GM21381 (cell line): ENCODE data around the gene MRPL45.

Experiments used
- ATAC-seq: cut with Tn5 transposase; IDR thresholded peaks from one replicate; pipeline ENCODE4 v1.9.1; 2021; ENCODE audit warnings: mild to moderate bottlenecking, moderate library complexity; ENCODE audit not compliant: unreplicated experiment

The MRPL45 gene

GRCh38 chr17:38324772-38325171 lies 27.8 kb downstream of the MRPL45 start:
- ATAC-seq: no peak

GRCh38 chr17:38325221-38325851 lies 28.4 kb downstream of the MRPL45 start:
- no peak for ATAC-seq

DNA sequence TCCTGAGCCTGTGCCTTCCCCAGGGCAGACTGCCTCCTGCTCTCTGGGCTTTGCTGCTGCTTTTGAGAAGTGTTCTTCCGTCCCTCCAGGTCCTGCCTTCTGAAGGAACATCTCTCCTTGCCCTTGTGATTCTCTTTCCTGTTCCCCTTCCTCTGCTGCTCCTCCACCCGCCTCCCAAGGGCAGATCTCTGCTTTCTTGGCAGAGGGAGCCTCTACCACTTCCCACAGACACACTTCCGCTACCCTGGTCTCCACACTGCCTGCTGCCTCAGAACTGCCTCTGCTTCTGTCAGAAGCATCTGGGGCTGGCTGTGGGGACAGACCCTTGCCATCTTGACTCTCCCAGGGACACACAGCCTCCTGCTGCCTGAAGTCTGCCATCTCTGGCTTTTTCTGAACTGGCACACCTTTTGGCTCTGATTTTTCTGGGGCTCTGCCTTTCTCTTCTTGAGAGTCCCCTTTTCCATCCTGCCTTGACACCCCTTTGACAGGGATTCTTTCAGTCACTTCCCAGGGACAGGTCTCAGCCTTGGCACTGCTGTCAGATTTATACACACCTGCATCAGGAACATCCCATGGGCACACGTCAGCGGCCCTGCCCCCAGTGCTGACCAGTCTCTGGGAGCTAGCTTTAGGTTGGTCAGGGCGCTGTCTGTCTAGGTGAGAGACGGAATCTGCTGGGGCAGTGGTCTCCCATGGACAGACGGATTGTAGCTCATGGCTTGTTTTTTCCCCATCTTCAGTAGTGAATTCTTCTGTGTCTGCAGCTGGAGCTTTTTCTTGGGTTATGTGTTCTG lies 30.2 kb downstream of the MRPL45 start:
- ATAC-seq: no peak

DNA sequence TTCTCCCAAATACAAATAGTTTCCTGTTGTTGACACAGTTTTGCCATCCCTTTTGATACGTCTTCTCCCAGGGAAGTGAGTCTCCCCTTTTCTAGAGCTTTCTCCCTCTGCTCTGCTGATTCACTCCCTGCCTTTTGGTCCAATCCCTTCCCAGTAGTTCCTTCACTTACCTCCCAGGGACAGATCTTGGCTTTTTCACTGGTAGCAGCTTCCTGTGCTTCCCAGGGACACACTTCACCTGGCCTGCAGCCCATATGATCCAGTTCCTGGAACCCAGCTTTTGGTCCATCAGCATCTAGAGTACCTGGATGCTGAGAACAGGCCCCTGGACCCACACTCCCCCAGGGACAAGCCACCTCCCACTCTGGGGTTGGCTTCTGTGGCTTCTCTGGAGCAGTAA lies 31.0 kb downstream of the MRPL45 start:
- no peak for ATAC-seq

DNA sequence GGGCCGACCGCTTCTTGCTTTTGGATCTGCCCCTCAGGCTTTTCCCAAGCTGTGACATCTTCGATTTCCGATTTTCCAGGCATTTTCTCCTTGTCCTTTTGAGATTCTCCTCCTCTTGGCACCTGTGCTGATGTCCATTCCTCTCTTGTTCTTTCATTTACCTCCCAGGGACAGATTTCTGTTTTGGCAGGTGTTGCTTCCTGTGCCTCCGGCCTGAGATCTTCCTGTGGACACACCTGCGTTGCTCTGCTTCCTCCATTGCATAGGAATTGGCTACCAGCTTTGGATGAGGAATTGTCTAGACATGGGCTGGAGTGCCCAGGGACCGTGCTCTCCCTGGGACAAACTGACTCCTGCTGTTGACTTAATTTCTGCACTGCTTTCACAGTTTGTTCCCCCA lies 31.7 kb downstream of the MRPL45 start:
- no peak for ATAC-seq

DNA sequence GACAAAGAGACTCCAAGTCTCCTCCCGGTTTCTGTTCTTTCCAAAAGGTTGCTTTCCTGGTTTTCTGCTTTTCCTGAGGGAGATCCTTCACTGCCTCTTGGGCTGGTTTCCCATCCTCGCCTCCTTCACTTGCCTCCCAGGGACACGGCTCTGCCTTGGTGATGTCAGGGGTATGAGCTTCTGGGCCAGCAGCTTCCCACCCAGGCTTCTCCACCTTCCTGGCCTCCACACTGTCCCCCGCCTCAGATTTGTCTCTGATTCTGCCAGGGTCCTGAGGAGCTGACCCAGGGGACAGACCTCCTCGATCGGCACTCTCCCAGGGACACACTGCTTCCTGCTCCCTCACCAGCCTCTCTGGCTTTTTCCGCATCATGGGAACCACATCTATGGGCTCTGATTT lies 32.3 kb downstream of the MRPL45 start:
- no peak for ATAC-seq

DNA sequence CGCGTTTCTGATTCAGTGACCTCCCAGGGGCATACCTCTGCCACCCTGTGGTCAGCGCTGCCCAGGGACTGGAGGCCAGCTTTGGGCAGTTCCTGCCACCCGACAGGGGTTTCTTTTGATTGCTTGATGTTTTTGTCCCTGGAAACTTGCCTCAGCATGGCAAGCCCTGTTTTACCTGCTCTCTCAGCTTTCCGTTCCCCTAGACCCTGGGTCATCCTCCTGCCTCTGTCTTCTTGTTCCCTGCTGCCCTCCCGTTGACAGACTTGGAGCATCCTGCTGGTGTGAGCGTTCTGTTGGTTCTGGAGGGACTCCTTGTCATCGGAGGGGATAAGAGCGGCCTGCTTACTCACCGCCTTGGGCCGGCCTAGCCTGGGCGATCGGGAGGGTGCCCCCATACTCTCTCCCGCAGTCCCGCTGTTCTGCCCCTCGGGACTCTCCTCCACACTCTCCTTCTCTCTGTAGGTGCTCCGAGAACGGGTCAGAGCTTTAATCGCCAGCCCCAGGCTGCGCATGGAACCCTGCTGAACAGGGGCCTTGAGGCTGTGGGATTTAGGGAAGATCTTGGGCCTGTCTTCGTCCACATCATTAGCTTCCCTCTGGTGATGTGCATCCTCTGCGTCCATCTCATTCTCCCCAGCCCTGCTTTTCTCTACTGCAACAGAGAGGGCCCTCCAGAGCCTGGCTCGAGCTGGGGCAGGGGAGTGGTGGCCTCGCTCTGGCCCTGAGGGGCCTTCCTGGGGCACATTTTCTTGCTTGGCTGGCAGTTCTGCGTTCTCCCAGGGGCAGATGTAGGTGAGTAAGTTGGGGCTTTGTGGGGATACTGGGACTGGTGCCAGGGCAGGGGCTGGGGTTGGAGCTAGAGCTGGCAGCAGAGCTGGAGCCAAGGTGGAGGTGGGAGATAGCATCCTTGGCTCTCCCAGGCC lies 33.1 kb downstream of the MRPL45 start:
- ATAC-seq: no peak

DNA sequence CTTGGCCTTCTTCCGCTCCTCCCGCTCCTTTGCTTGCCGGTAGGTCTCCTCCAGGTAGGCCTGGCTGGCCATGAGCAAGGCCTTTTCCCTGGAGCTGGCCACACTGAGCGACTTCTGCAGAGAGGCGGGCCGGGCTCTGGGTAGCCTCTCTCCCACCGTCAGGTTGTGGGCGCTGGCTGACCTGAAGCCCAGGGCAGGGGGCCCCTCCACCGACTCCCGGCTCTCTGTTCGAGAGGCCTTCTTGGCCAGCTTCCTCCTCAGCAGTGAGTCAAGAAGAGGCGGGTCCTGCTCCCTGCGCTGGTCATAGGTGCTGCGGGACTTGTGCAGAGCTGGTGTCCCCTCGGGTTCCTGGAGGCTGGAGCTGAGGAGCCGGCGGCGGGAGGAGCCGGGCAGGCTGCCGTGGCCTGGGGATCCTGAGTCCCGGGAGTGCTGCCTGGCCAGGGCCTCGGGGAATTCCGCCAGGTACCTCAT lies 34.0 kb downstream of the MRPL45 start:
- no peak for ATAC-seq

- ATAC-seq: no peak
Observed at GRCh38 chr17:38332735-38333134, 35.8 kb downstream of the MRPL45 start.

DNA sequence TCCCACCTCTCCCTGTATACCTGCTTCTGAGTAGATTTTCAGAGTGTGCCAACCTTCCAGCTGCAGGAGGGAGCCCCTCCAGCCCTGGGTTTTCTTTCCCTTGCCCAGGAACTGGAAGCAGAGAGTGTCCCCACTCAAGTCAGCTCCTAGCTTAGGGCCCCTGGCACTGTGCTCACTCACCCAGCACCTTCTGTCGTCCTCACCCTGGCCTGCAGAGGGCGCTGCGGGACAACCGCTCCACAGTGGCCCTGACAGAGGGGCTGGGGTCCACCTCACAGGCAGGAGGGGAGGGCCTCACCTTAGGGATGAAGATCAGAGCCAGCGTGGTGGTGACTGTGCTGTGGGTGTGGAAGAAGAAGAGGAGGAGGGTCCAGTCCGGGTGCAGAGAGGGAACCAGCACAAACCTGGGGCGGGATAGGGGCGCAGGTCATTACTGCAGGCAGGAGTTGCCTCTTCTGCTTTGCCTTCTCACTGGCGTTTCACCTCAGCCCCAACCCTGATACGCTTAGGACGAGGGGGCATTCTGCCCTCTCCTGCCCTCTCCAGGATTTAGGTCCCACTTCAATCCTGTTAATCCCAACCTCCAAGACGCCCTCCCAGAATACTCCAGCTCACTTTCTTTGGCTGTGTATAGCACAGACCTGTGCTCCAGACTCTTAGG lies 36.8 kb downstream of the MRPL45 start:
- ATAC-seq: no peak

GRCh38 chr17:38334480-38335364 lies 37.8 kb downstream of the MRPL45 start:
- no peak for ATAC-seq

GRCh38 chr17:38336838-38337237 lies 39.9 kb downstream of the MRPL45 start:
- ATAC-seq: no peak

- no peak for ATAC-seq
Observed at GRCh38 chr17:38338053-38338452, 41.1 kb downstream of the MRPL45 start.

DNA sequence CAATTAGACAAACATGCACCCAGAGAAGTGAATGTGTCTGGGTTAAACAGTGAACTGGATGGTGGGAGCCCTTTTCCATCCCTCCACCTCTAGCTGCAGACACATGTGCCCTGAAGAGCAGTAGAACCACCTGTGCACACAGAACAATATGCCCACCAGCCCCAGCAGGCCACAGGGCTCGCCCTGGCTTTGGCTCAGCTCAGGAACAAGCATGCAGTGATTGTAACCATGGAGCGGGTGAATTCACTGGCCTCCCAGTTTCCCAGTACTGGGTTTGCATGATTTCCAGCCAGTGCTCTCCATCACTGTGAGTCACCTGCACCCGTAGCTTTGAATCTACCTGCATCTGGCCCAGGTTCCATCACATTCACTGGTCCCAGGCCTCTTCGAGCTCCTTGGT lies 41.6 kb downstream of the MRPL45 start:
- no peak for ATAC-seq

DNA sequence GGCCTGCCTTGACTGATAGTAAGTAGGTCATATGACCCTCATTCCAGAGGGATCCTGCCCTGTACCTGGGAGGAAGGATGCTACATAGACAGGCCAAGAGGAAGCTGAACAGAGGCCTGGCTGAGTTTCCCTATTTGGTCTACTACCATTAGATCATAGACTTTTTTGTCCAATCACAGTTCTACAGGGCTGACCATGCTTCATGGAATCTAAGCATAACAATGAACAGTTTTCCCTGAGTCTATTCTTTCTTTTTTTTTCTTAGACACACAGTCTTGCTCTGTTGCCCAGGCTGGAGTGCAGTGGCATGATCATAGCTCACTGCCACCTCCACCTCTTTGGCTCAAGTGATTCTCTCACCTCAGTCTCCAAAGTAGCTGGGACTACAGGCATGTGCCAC lies 42.9 kb downstream of the MRPL45 start:
- ATAC-seq: no peak

DNA sequence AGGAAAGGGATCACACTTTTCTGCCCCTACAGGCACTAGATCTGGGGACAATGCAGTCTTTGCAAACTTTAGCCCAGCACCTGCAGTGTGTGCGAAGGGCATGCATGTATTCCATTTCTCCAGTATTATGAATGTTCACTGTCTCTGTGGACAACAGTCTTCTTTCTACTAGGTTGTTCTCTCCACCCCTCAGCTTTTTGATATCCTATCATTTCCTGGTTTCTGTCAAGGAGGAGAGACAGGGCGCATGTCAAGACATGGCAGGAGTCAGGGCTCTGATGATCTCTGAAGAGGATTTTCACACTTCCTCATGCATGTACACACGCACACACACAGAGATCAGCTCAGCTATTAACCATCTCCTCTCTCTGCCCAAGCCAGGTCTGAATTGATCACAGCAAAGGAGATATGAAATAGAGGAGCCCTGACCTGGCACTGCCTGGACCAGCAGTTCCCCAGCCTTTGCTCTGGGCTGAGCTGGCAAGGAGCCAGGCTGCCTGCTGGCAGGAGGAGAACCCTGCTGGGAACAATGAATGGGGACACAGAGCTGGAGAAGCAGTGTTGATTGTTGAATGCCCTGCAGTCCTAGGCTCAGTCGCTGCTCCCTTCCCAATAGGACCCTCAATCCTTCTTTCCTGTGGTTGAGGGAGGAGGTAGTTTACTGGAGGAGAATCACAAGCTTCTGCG lies 44.2 kb downstream of the MRPL45 start:
- ATAC-seq: no peak

- no peak for ATAC-seq
Observed at GRCh38 chr17:38342886-38343607, 46.1 kb downstream of the MRPL45 start.

- ATAC-seq: no peak
Observed at GRCh38 chr17:38343608-38344419, 46.8 kb downstream of the MRPL45 start, which contains the start of gene GPR179. Gene GPR179, minus strand, starts transcription at chr17:38343956. Its CDS starts 167 bp downstream, at chr17:38343789.
